Nephron progenitor cell (in vitro differentiated cells): ENCODE results near the gene FAM168A.

Experiments used
- DNase-seq: peaks from one replicate; pipeline ENCODE4 v3.0.0; 2021
- H3K27ac Mint-ChIP-seq: 2 replicates; pipeline ENCODE4 v1.8.0; 2021; ENCODE audit warnings: mild to moderate bottlenecking, moderate library complexity, mixed read lengths
- H3K27me3 Mint-ChIP-seq: 2 replicates; pipeline ENCODE4 v1.8.0; 2021; ENCODE audit warnings: mild to moderate bottlenecking, low read depth, mixed read lengths; ENCODE audit not compliant: poor library complexity
- H3K36me3 Mint-ChIP-seq: 2 replicates; pipeline ENCODE4 v1.8.0; 2021; ENCODE audit warnings: low read depth, mixed read lengths
- H3K4me1 Mint-ChIP-seq: 2 replicates; pipeline ENCODE4 v1.8.0; 2021; ENCODE audit warnings: mixed read lengths
- H3K4me3 Mint-ChIP-seq: 2 replicates; pipeline ENCODE4 v1.8.0; 2021; ENCODE audit warnings: mild to moderate bottlenecking, moderate library complexity, mixed read lengths
- H3K9me3 Mint-ChIP-seq: 2 replicates; pipeline ENCODE4 v1.8.0; 2021; ENCODE audit warnings: mild to moderate bottlenecking, moderate library complexity, mixed read lengths
- CTCF ChIP-seq: fragments of 200-600 bp; sonication (generic); IDR thresholded peaks from 2 replicates; pipeline ENCODE4 v1.5.0; 2021; ENCODE audit warnings: antibody characterized with exemption

The FAM168A gene

GRCh38 chr11:73529204-73529530 lies 68.7 kb downstream of the FAM168A start:
- no peaks in the 10 kb centered on the region for H3K27me3 Mint-ChIP-seq
- no peak for DNase-seq
- peaks cover 16% of the 10 kb centered on the region for H3K36me3 Mint-ChIP-seq
- H3K4me3 Mint-ChIP-seq, result no peak overlapping the region
- H3K9me3 Mint-ChIP-seq, result peaks cover 16% of the 10 kb centered on the region
- TF ChIP-seq CTCF, result no peak
- peak overlapping the region; percentile 89 for H3K27ac Mint-ChIP-seq
- peaks cover 82% of the 10 kb centered on the region for H3K4me1 Mint-ChIP-seq

- no peak for TF ChIP-seq CTCF
- H3K27me3 Mint-ChIP-seq, result no peaks in the 10 kb centered on the region
- peaks cover 21% of the 10 kb centered on the region for H3K36me3 Mint-ChIP-seq
- H3K27ac Mint-ChIP-seq, result peak overlapping the region; percentile 89
- no peak overlapping the region for H3K4me3 Mint-ChIP-seq
- peaks cover 78% of the 10 kb centered on the region for H3K4me1 Mint-ChIP-seq
- DNase-seq, result no peak
- H3K9me3 Mint-ChIP-seq, result peaks cover 21% of the 10 kb centered on the region
Observed at GRCh38 chr11:73528483-73529203, 69.3 kb downstream of the FAM168A start.

- Mint-ChIP-seq H3K4me1 (peaks cover 71% of the 10 kb centered on the region), H3K9me3 (peaks cover 28% of the 10 kb centered on the region), H3K27ac (peak overlapping the region; percentile 12), H3K4me3 (no peak overlapping the region), H3K36me3 (peaks cover 27% of the 10 kb centered on the region), H3K27me3 (no peaks in the 10 kb centered on the region)
- no peak for TF ChIP-seq CTCF
- no peak for DNase-seq
Observed at GRCh38 chr11:73528013-73528412, 69.9 kb downstream of the FAM168A start.

- Mint-ChIP-seq H3K27ac (peak overlapping the region; percentile 1), H3K4me3 (no peak overlapping the region), H3K4me1 (peaks cover 69% of the 10 kb centered on the region), H3K27me3 (no peaks in the 10 kb centered on the region), H3K9me3 (peaks cover 40% of the 10 kb centered on the region), H3K36me3 (peaks cover 38% of the 10 kb centered on the region)
- TF ChIP-seq CTCF, result no peak
- DNase-seq, result no peak
Observed at GRCh38 chr11:73525611-73526010, 72.3 kb downstream of the FAM168A start.

- Mint-ChIP-seq H3K27ac (peak overlapping the region; percentile 14), H3K9me3 (peaks cover 40% of the 10 kb centered on the region), H3K27me3 (no peaks in the 10 kb centered on the region), H3K36me3 (peaks cover 38% of the 10 kb centered on the region), H3K4me3 (peak overlapping the region; percentile 1), H3K4me1 (peaks cover 65% of the 10 kb centered on the region)
- no peak for TF ChIP-seq CTCF
- DNase-seq, result no peak
Observed at GRCh38 chr11:73524774-73525173, 73.1 kb downstream of the FAM168A start.

- peaks cover 53% of the 10 kb centered on the region for H3K4me1 Mint-ChIP-seq
- peaks cover 51% of the 10 kb centered on the region for H3K36me3 Mint-ChIP-seq
- peaks cover 44% of the 10 kb centered on the region for H3K9me3 Mint-ChIP-seq
- DNase-seq, result peak; percentile 6
- peak overlapping the region; percentile 97 for H3K27ac Mint-ChIP-seq
- peak overlapping the region; percentile 62 for H3K4me3 Mint-ChIP-seq
- no peak for TF ChIP-seq CTCF
- H3K27me3 Mint-ChIP-seq, result no peaks in the 10 kb centered on the region
Observed at GRCh38 chr11:73521621-73522020, 76.3 kb downstream of the FAM168A start.
